PC-3 (cell line): ENCODE results near the gene LIN28A. TPM values are rescaled to one million over a fixed set of nuclear protein-coding genes. Genes with fewer than 3 reads are reported as not detected.

Experiments used
- ATAC-seq: fragments of 200-7000 bp; cut with Tn5 transposase; 2 replicates; pipeline ENCODE4 v1.9.1; 2020; ENCODE audit warnings: mild to moderate bottlenecking, moderate library complexity
- BruUV-seq: library from RNA; stranded (reverse); fragments of 400-500 nt; replicated peaks from 2 replicates; lab custom pipeline; 2021; lab: Mats Ljungman, UMichigan
- CTCF ChIA-PET: fragments of 300-600 bp; sonication (Branson Sonifier 250); formaldehyde crosslinking; loops from one replicate; lab custom pipeline; 2022; ENCODE audit warnings: antibody characterized with exemption; lab: Charles Lee
- POLR2A ChIA-PET: fragments of 300-600 bp; sonication (Branson Sonifier 250); formaldehyde crosslinking; loops from one replicate; lab custom pipeline; 2022; ENCODE audit warnings: antibody characterized with exemption; ENCODE audit not compliant: unreplicated experiment; lab: Charles Lee
- DNase-seq: peaks from one replicate; pipeline ENCODE4 v3.0.0-alpha.2; 2015
- H2AFZ ChIP-seq: fragments of 300-600 bp; sonication (generic); 2 replicates; pipeline ENCODE4 v1.6.0; 2016; ENCODE audit warnings: antibody characterized with exemption, low read length
- H3F3A ChIP-seq: fragments of 300-600 bp; sonication (generic); one replicate; pipeline ENCODE4 v1.6.0; 2017; ENCODE audit warnings: antibody characterized with exemption, low read length, control low read depth, mild to moderate bottlenecking; ENCODE audit not compliant: unreplicated experiment
- H3K27ac ChIP-seq: fragments of 300-600 bp; sonication (generic); 2 replicates; pipeline ENCODE4 v1.5.1; 2016; ENCODE audit warnings: mild to moderate bottlenecking, low read length
- H3K27me3 ChIP-seq: fragments of 300-600 bp; sonication (generic); 2 replicates; pipeline ENCODE4 v1.6.1; 2016; ENCODE audit warnings: low read length, mixed read lengths
- H3K36me3 ChIP-seq: fragments of 300-600 bp; sonication (generic); 2 replicates; pipeline ENCODE4 v1.6.1; 2016; ENCODE audit warnings: low read depth, mixed run types, low read length, mixed read lengths
- H3K4me1 ChIP-seq: fragments of 300-600 bp; sonication (generic); 2 replicates; pipeline ENCODE4 v1.5.1; 2016; ENCODE audit warnings: low read length; ENCODE audit not compliant: insufficient read depth
- H3K4me2 ChIP-seq: fragments of 300-600 bp; sonication (generic); 2 replicates; pipeline ENCODE4 v1.6.0; 2016; ENCODE audit warnings: low read length
- H3K4me3 ChIP-seq: fragments of 300-600 bp; sonication (generic); 2 replicates; pipeline ENCODE4 v1.5.1; 2016; ENCODE audit warnings: mild to moderate bottlenecking, low read length, mixed read lengths
- H3K79me2 ChIP-seq: fragments of 300-600 bp; sonication (generic); 2 replicates; pipeline ENCODE4 v1.6.1; 2017; ENCODE audit warnings: low read length, mixed read lengths
- H3K9ac ChIP-seq: fragments of 300-600 bp; sonication (generic); 2 replicates; pipeline ENCODE4 v1.6.0; 2016; ENCODE audit warnings: mild to moderate bottlenecking, low read length
- H3K9me2 ChIP-seq: fragments of 300-600 bp; sonication (generic); replicated peaks from 2 replicates; pipeline ENCODE4 v1.6.1; 2016; ENCODE audit warnings: mixed run types, low read length, mixed read lengths
- H3K9me3 ChIP-seq: fragments of 300-600 bp; sonication (generic); 2 replicates; pipeline ENCODE4 v1.6.1; 2016; ENCODE audit warnings: low read length, mixed read lengths
- H4K20me1 ChIP-seq: fragments of 300-600 bp; sonication (generic); 2 replicates; pipeline ENCODE4 v1.6.1; 2016; ENCODE audit warnings: low read length, mixed read lengths
- CTCF ChIP-seq: fragments of 300-600 bp; sonication (generic); conservative IDR thresholded peaks from 2 replicates; pipeline ENCODE4 v1.5.1; 2017; ENCODE audit warnings: antibody characterized with exemption, low read depth, mild to moderate bottlenecking, low read length
- EZH2 ChIP-seq: fragments of 300-600 bp; sonication (generic); IDR thresholded peaks from one replicate; pipeline ENCODE4 v1.6.1; 2017; ENCODE audit warnings: antibody characterized with exemption, mild to moderate bottlenecking, low read length; ENCODE audit not compliant: unreplicated experiment
- EZH2phosphoT487 ChIP-seq: fragments of 300-600 bp; sonication (generic); IDR thresholded peaks from 2 replicates; pipeline ENCODE4 v1.6.1; 2018; ENCODE audit warnings: mild to moderate bottlenecking, antibody characterized with exemption, low read length, borderline replicate concordance
- intact Hi-C: fragments of 100-400 bp; cut with micrococcal nuclease; formaldehyde crosslinking; loops from 2 replicates; pipeline ENCODE4 v1.9.0; 2023
- total RNA-seq: library from RNA; depleted of rRNA; stranded (reverse); fragments of >200 nt; gene quantifications from 2 replicates; pipeline ENCODE4 v1.2.3, GENCODE V29; 2014

LIN28A gene
- total RNA-seq, 1 experiment from 2014 or later: not detected

- no peaks in the 10 kb centered on the region for H3K4me1 ChIP-seq
- H3F3A ChIP-seq: no peaks in the 10 kb centered on the region
- H3K27me3 ChIP-seq: no peaks in the 10 kb centered on the region
- TF ChIP-seq EZH2phosphoT487 (no peak), EZH2 (no peak), CTCF (no peak)
- DNase-seq: no peak
- ATAC-seq: no peak
- H2AFZ ChIP-seq: no peak overlapping the region
- ChIA-PET CTCF (no interaction called here), POLR2A (no interaction called here)
- H3K4me2 ChIP-seq: no peak overlapping the region
- H3K9me3 ChIP-seq: no peaks in the 10 kb centered on the region
- no peak overlapping the region for H3K4me3 ChIP-seq
- peaks cover 28% of the 10 kb centered on the region for H3K36me3 ChIP-seq
- no peaks in the 10 kb centered on the region for H4K20me1 ChIP-seq
- no peaks in the 10 kb centered on the region for H3K9me2 ChIP-seq
- intact Hi-C loops: no loop called here
- no TSS peak for BruUV-seq
- no peaks in the 10 kb centered on the region for H3K79me2 ChIP-seq
- H3K27ac ChIP-seq: no peak overlapping the region
- no peak overlapping the region for H3K9ac ChIP-seq
Observed at GRCh38 chr1:26449868-26450267, 39.3 kb downstream of the LIN28A start.

- Histone ChIP-seq H3K79me2 (no peaks in the 10 kb centered on the region), H3K4me3 (no peak overlapping the region), H3K9me3 (no peaks in the 10 kb centered on the region), H3K9ac (no peak overlapping the region), H3K27me3 (no peaks in the 10 kb centered on the region), H3K36me3 (peaks cover 27% of the 10 kb centered on the region), H3K4me2 (no peak overlapping the region), H3K27ac (no peak overlapping the region), H4K20me1 (no peaks in the 10 kb centered on the region), H3K4me1 (no peaks in the 10 kb centered on the region), H3K9me2 (no peaks in the 10 kb centered on the region), H2AFZ (no peak overlapping the region), H3F3A (no peaks in the 10 kb centered on the region)
- ChIA-PET POLR2A (no interaction called here), CTCF (no interaction called here)
- intact Hi-C loops: no loop called here
- no peak for TF ChIP-seq EZH2phosphoT487
- no peak for TF ChIP-seq CTCF
- no peak for TF ChIP-seq EZH2
- no TSS peak for BruUV-seq
- ATAC-seq: no peak
- no peak for DNase-seq
Observed at GRCh38 chr1:26450908-26451307, 40.3 kb downstream of the LIN28A start.

GRCh38 chr1:26452459-26453183, 42.0 kb downstream of the LIN28A start:
- DNase-seq (no peak), ATAC-seq (0 out of 2 replicates have a peak, but pooled peaks have one; percentile 18)
- intact Hi-C loops: no loop called here
- POLR2A ChIA-PET: no interaction called here
- Histone ChIP-seq H3F3A (no peaks in the 10 kb centered on the region), H3K36me3 (peaks cover 28% of the 10 kb centered on the region), H3K9ac (no peak overlapping the region), H4K20me1 (no peaks in the 10 kb centered on the region), H3K4me2 (no peak overlapping the region), H3K27ac (no peak overlapping the region), H3K4me3 (no peak overlapping the region), H3K9me2 (no peaks in the 10 kb centered on the region), H3K79me2 (no peaks in the 10 kb centered on the region), H3K4me1 (no peaks in the 10 kb centered on the region), H2AFZ (no peak overlapping the region), H3K9me3 (no peaks in the 10 kb centered on the region), H3K27me3 (no peaks in the 10 kb centered on the region)
- CTCF ChIA-PET: no interaction called here
- BruUV-seq: no TSS peak
- no peak for TF ChIP-seq CTCF
